GM13977 (cell line): ENCODE measurements around the gene CCNE1.
A peak's percentile ranks its signal among the peaks of the same experiment; 100 is the strongest.

Experiments used
- DNase-seq: peaks from one replicate; pipeline ENCODE4 v3.0.0; 2012; ENCODE audit warnings: low spot score
- CTCF ChIP-seq: IDR thresholded peaks from 2 replicates; pipeline ENCODE4 v1.5.1; 2012; ENCODE audit warnings: mild to moderate bottlenecking, control low read depth; ENCODE audit not compliant: insufficient read depth; ENCODE audit errors: extremely low read depth, missing control alignments
- in situ Hi-C: fragments of 300-500 bp; cut with MboI; formaldehyde crosslinking; loops from one replicate; pipeline ENCODE4 v1.12.0; 2022; ENCODE audit warnings: low sequenced_read_pairs, low pct_unique_long_range_greater_than_20kb, mixed read lengths, inconsistent platforms; ENCODE audit not compliant: unreplicated experiment

CCNE1 gene

GRCh38 chr19:29769997-29770396 lies 41.8 kb upstream of the CCNE1 start:
- no peak for TF ChIP-seq CTCF
- in situ Hi-C loops, result no loop called here
- DNase-seq, result no peak

GRCh38 chr19:29770648-29771047 lies 41.1 kb upstream of the CCNE1 start:
- no peak for DNase-seq
- no peak for TF ChIP-seq CTCF
- in situ Hi-C loops, result no loop called here

- TF ChIP-seq CTCF, result peak; percentile 67
- in situ Hi-C loops, result no loop called here
- peak; percentile 60 for DNase-seq
Measured at GRCh38 chr19:29771708-29772414, 39.9 kb upstream of the CCNE1 start.

GRCh38 chr19:29772696-29773095 lies 39.1 kb upstream of the CCNE1 start:
- in situ Hi-C loops, result no loop called here
- no peak for DNase-seq
- TF ChIP-seq CTCF, result no peak

- in situ Hi-C loops, result no loop called here
- no peak for TF ChIP-seq CTCF
- DNase-seq, result no peak
Measured at GRCh38 chr19:29773141-29773540, 38.6 kb upstream of the CCNE1 start.

- no peak for DNase-seq
- TF ChIP-seq CTCF, result no peak
- in situ Hi-C loops, result no loop called here
Measured at GRCh38 chr19:29774126-29774525, 37.7 kb upstream of the CCNE1 start.
